Cardiac muscle cell (in vitro differentiated cells and primary cell): ENCODE results near the gene TNRC18. TPM values are rescaled to one million over a fixed set of nuclear protein-coding genes. Genes with fewer than 3 reads are reported as not detected.
A peak's percentile ranks its signal among the peaks of the same experiment; 100 is the strongest.
"Not testable (repeated sequence)": the region's sequence is repeated elsewhere in the genome, so short reads cannot be mapped to it uniquely, and the experiment has no call there.

Experiments
- DNase-seq, 2 donors: peaks; one replicate each; pipeline versions ENCODE4 v3.0.0 to v3.0.0-alpha.2; 2010 to 2017; ENCODE audit warnings: low read depth in 1 of 2, low spot score in 1 of 2
- H3K27ac ChIP-seq: fragments of 200-600 bp; sonication (generic); 2 replicates; pipeline ENCODE4 v1.5.1; 2016
- H3K27me3 ChIP-seq: fragments of 200-600 bp; sonication (generic); 2 replicates; pipeline ENCODE4 v1.6.0; 2016; ENCODE audit warnings: control low read depth
- H3K36me3 ChIP-seq: fragments of 200-600 bp; sonication (generic); 2 replicates; pipeline ENCODE4 v1.5.1; 2016; ENCODE audit warnings: control low read depth
- H3K4me1 ChIP-seq: fragments of 200-600 bp; sonication (generic); 2 replicates; pipeline ENCODE4 v1.8.1; 2017; ENCODE audit warnings: low read depth, mild to moderate bottlenecking, mixed run types
- H3K4me3 ChIP-seq: fragments of 200-600 bp; sonication (generic); 2 replicates; pipeline ENCODE4 v1.5.1; 2016; ENCODE audit warnings: mild to moderate bottlenecking
- H3K9me3 ChIP-seq: fragments of 200-600 bp; sonication (generic); 2 replicates; pipeline ENCODE4 v1.5.1; 2017; ENCODE audit warnings: low read depth, mild to moderate bottlenecking, control low read depth
- polyA plus RNA-seq: library from polyadenylated mRNA; unstranded; fragments of >200 nt; fragmentation: Nextera tagmentation; extraction: Ambion mirVana; gene quantifications from 2 replicates; pipeline ENCODE4 v1.2.1, GENCODE V29; 2016
- total RNA-seq: library from RNA; depleted of rRNA; stranded (reverse); fragments of >200 nt; gene quantifications from 2 replicates; pipeline ENCODE4 v1.2.3, GENCODE V29; 2016
- TF ChIP-seq, protein P1 (sequence below): IDR thresholded peaks from 2 replicates; pipeline ENCODE4 v1.5.1; 2012; ENCODE audit warnings: low read depth, mild to moderate bottlenecking, low read length

Gene TNRC18, protein sequence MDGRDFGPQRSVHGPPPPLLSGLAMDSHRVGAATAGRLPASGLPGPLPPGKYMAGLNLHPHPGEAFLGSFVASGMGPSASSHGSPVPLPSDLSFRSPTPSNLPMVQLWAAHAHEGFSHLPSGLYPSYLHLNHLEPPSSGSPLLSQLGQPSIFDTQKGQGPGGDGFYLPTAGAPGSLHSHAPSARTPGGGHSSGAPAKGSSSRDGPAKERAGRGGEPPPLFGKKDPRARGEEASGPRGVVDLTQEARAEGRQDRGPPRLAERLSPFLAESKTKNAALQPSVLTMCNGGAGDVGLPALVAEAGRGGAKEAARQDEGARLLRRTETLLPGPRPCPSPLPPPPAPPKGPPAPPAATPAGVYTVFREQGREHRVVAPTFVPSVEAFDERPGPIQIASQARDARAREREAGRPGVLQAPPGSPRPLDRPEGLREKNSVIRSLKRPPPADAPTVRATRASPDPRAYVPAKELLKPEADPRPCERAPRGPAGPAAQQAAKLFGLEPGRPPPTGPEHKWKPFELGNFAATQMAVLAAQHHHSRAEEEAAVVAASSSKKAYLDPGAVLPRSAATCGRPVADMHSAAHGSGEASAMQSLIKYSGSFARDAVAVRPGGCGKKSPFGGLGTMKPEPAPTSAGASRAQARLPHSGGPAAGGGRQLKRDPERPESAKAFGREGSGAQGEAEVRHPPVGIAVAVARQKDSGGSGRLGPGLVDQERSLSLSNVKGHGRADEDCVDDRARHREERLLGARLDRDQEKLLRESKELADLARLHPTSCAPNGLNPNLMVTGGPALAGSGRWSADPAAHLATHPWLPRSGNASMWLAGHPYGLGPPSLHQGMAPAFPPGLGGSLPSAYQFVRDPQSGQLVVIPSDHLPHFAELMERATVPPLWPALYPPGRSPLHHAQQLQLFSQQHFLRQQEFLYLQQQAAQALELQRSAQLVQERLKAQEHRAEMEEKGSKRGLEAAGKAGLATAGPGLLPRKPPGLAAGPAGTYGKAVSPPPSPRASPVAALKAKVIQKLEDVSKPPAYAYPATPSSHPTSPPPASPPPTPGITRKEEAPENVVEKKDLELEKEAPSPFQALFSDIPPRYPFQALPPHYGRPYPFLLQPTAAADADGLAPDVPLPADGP (N-terminal part only)
- total RNA-seq (111 and 180 TPM in 2 replicates), polyA plus RNA-seq (15.1 and 19.2 TPM in 2 replicates)

DNA sequence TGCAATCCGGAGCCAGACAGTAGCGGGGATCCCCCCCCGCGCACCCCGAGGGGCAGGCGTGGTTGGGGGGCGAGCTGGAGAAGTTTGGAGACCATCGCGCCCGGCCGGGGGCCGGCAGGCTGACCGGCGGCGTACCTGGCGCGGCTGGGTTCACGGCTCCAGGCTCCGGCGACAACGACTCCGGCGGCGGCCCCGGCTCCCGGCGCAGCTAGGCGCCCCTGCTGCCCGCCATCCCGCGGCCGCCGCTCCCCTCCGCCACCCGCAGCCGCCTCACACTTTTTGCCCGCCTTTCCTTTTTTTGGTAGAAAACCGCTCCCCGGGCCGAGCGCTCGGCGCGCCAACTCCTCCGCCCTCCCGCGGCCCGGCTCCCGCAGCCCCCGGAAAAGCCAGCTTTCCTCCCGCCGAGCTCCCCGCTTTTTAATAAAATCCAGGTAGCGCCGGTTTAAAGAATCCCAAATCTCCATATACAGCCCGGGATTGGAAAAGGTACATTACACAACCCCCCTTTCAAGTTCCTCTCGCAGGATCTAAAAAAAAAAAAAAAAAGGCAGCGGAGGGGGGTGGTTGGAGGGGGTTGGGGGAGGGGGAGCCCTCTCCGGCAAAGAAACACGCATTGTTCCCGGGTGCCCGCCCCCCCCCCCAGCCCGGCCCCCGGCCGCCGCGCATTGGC lies at the start of gene TNRC18:
Gene TNRC18, minus strand, starts transcription at position 529 of the 670 bp plus-strand sequence. CDS start 2,588 bp downstream, outside the sequence.
- peak in 1 of 2 donors; percentile 52 for DNase-seq
- Histone ChIP-seq H3K4me1 (peaks cover 13% of the 10 kb centered on the region), H3K36me3 (no peaks in the 10 kb centered on the region), H3K9me3 (no peaks in the 10 kb centered on the region), H3K27ac (peak within 1 kb of the TSS; percentile 100), H3K4me3 (peak within 1 kb of the TSS; percentile 96), H3K27me3 (no peaks in the 10 kb centered on the region)
- TF ChIP-seq, protein P1, sequence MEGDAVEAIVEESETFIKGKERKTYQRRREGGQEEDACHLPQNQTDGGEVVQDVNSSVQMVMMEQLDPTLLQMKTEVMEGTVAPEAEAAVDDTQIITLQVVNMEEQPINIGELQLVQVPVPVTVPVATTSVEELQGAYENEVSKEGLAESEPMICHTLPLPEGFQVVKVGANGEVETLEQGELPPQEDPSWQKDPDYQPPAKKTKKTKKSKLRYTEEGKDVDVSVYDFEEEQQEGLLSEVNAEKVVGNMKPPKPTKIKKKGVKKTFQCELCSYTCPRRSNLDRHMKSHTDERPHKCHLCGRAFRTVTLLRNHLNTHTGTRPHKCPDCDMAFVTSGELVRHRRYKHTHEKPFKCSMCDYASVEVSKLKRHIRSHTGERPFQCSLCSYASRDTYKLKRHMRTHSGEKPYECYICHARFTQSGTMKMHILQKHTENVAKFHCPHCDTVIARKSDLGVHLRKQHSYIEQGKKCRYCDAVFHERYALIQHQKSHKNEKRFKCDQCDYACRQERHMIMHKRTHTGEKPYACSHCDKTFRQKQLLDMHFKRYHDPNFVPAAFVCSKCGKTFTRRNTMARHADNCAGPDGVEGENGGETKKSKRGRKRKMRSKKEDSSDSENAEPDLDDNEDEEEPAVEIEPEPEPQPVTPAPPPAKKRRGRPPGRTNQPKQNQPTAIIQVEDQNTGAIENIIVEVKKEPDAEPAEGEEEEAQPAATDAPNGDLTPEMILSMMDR: no peak

DNA sequence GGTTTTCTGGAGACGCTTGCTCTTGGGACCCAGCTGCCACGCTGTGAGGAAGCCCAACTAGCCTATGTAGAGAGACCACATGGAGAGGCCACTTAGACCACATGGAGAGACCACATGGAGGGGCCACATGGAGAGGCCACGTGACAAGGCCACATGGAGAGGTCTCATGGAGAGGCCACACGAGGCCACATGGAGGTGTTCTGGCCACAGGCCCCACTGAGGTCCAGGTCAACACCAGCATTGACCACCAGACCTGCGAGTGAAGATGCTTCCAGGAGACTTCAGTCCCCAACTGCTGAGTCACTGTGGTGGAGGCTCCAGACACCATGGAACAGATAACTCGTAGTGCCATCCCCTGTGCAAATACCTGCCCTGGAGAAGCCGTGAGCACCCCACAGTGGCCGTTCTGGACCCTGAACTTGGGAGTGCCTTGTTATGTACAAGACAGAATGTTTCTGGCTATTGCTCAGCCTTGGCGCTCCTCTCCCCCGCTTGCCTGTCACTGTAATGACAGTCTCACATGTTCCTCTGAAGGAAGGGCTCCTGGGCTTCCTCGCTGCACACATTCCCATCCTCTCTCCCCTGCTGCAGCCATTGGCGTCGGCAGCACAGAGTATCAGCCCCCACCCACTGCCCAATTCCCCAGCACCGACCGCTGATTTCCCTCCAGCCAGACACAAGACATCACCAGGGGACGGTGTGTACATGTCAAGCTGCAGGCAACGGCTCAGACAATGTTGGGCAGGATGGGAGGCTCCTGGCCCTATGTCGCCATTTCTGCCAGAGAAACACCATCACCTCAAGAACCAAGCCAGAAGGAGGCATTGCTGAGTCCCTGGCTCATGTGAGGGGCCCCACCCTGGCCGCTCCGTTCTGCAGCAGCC lies 49.0 kb upstream of the TNRC18 start:
- Histone ChIP-seq H3K9me3 (no peaks in the 10 kb centered on the region), H3K27ac (no peak overlapping the region), H3K36me3 (no peaks in the 10 kb centered on the region), H3K4me3 (no peak overlapping the region), H3K4me1 (peaks cover 1% of the 10 kb centered on the region), H3K27me3 (no peaks in the 10 kb centered on the region)
- TF ChIP-seq, protein P1: no peak
- DNase-seq: no peak

DNA sequence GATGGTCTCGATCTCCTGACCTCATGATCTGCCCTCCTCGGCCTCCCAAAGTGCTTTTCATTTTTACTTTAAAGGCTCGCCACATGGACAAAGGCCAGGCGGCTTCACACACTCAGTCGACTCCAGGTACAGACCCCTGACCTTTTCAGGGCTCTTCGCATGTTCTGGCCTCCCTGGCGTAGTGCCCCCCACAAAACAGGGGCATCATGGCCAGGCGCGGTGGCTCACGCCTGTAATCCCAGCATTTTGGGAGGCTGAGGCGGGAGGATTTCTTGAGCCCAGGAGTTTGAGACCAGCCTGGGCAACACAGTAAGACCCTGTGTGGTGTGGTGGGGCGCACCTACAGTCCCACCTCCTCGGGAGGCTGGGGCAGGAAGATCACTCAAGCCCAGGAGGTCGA lies 48.0 kb upstream of the TNRC18 start:
- H3K36me3 ChIP-seq, H3K27me3 ChIP-seq, H3K4me3 ChIP-seq, H3K9me3 ChIP-seq, DNase-seq, H3K27ac ChIP-seq, H3K4me1 ChIP-seq: not testable (repeated sequence)

DNA sequence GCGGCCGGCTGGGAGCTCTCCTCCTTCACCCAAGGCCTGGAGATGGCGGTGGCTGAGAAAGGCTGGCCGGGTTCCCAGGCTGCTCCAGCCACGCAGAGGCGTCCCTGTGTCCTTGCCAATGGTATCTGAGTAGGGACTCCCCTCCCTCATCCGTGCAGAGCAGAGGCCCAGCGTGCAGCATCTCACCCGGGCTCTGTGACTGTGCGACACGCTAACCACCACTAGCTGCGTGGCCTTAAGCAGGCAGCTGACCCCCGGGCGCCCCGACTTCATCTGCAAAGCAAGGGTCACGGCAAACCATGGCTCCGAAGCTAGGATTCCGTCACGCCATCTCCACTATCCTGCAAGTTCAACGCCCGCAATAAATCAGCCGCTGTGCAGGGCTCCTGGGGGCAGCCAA lies 47.2 kb upstream of the TNRC18 start:
- H3K9me3 ChIP-seq: no peaks in the 10 kb centered on the region
- peak in 1 of 2 donors; percentile 45 for DNase-seq
- no peaks in the 10 kb centered on the region for H3K36me3 ChIP-seq
- TF ChIP-seq, protein P1: no peak
- no peaks in the 10 kb centered on the region for H3K27me3 ChIP-seq
- H3K4me3 ChIP-seq: no peak overlapping the region
- no peak overlapping the region for H3K27ac ChIP-seq
- no peaks in the 10 kb centered on the region for H3K4me1 ChIP-seq

DNA sequence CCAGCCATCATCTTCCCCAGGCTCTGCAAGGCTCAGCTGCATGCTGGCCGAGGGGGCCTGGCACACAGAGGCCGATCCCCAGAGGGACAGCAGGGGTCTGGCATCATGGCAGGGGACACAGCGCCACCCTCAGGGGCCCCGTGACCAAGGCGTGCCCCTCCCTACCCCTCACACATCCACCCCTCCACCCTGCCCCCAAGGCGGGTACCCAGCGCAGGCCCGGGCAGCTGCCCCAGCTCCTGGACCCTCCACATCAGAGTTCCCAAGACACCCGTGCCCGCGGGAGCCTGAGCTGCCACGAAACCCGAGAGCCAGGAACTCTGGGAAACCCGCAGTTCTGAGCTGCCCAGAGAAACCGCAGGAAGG lies 46.5 kb upstream of the TNRC18 start:
- TF ChIP-seq, protein P1: no peak
- no peak for DNase-seq
- no peaks in the 10 kb centered on the region for H3K4me1 ChIP-seq
- no peak overlapping the region for H3K27ac ChIP-seq
- H3K27me3 ChIP-seq: no peaks in the 10 kb centered on the region
- H3K9me3 ChIP-seq: no peaks in the 10 kb centered on the region
- H3K4me3 ChIP-seq: no peak overlapping the region
- no peaks in the 10 kb centered on the region for H3K36me3 ChIP-seq
